ENCODE results near the gene OR6J1.
"Not testable (repeated sequence)": the region's sequence is repeated elsewhere in the genome, so short reads cannot be mapped to it uniquely, and the experiment has no call there.

Gene OR6J1

GRCh38 chr14:22606380-22606779 is 37.8 kb downstream of the OR6J1 start:
- DNase-seq (ENCODE audit: low spot score): no peak

- no peak for DNase-seq (ENCODE audit: low spot score)
These were observed 41.3 kb downstream of the OR6J1 start for GRCh38 chr14:22602862-22603261.

GRCh38 chr14:22601996-22602395 is 42.2 kb downstream of the OR6J1 start:
- DNase-seq (ENCODE audit: low spot score): no peak

GRCh38 chr14:22601456-22601855 is 42.7 kb downstream of the OR6J1 start:
- DNase-seq (ENCODE audit: low spot score): no peak

DNA sequence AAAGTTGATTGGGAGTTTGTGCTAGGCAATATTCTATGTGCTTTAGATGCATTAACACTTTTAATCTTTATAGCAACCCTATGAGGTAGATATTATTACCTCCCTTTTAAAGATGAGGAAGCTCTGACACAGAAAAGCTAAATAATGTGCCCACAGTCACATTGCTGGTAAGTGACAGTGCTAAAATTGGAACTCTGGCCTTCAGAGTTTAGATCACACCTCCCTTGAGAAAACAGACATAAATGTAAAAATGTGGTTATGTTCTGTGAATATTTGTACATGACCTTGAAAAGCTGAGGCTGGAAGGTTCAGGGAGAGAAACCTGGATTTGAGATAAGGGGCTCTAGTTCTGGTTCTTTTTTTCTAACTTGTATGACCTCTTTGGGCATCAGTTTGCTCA is 44.1 kb downstream of the OR6J1 start:
- no peak for DNase-seq (ENCODE audit: low spot score)

- DNase-seq (ENCODE audit: low spot score): no peak
These were observed 44.8 kb downstream of the OR6J1 start for GRCh38 chr14:22599349-22599748.

GRCh38 chr14:22598896-22599244 is 45.3 kb downstream of the OR6J1 start:
- no peak for DNase-seq (ENCODE audit: low spot score)

DNA sequence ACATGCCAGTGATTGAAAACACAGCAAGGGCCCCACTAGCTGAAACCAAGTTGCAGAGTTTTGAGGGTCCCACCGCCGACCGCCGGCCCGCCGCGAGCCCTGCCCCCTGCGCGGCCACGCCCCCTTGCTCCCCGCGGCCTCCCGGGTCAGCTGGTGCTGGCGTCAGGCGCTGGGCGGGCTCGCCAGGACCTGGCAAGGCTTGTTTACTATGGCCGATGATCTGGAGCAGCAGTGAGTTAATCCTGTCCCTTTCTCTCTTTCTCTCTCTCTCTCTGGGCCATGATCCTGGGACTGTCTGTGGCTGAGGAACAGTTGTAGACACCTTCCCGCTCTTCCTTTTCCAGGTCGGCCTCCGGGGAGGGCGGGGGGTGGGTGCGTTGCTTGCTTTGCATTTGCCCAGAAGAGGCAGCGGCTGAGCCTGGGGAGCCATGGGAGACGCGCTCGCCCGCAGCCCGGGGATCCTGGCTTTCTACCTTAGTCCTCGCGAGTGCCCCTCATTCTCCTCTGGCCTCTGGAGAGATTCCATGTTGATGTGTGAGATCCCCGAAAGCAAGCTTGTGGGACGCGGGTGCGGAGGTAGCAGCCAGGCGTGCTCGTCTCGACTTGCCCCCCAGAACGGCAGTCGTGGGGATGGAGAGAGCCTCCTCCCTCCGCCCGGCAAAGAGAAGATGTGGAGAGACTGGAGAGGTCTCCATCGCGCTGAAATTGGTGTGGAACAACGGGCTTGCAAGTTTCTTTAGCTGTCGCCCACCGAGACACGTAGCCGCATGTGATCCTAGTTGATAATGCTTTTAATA is 45.9 kb downstream of the OR6J1 start, which contains the start of gene ABHD4:
TSS of gene ABHD4 (plus strand) at position 202 of the 797 bp plus-strand sequence. CDS start at position 209, 7 bp downstream.
- peak; percentile 47 for DNase-seq (ENCODE audit: low spot score)

- DNase-seq (ENCODE audit: low spot score): no peak
These were observed 46.4 kb downstream of the OR6J1 start for GRCh38 chr14:22597771-22598098.

DNA sequence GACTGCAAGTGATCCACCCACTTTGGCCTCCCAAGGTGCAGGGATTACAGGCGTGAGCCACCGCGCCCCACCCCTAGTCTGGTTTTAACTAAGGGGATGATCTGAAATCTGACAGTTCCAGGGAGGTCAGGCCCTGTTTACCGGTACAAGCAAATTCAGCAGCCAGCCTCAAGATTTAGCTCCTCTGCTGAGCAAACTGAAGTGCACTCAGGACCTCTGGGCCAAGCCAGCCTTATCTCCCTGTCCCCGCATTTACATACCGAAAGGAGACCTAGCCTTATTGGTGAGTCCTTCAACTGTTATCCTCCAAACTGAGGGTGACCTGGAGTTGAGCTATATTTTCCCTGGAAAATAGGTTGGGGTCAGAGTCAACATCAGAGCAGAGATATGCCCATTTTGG is 46.9 kb downstream of the OR6J1 start:
- DNase-seq (ENCODE audit: low spot score): no peak

GRCh38 chr14:22596354-22596879 is 47.7 kb downstream of the OR6J1 start:
- DNase-seq (ENCODE audit: low spot score): no peak

- no peak for DNase-seq (ENCODE audit: low spot score)
These were observed 49.9 kb downstream of the OR6J1 start for GRCh38 chr14:22594156-22594716.

DNA sequence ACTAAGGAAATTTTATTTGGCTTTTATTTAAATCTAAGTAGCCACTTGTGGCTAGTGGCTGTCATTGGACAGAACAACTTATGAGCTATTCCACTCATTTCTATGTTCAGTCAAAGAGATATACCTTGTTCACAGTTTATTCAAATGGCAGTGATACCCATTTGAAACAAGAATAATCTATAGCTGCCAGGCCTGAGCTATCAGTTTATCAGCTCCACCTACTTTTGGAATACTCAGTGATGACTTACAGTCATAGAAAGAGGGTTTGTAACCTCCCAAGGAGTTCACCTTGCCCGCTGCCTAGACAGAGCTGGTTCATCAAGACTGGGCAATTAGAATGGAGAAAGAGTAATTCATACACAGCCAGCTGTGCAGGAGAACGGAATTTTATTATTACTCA is 50.6 kb downstream of the OR6J1 start:
- no peak for DNase-seq (ENCODE audit: low spot score)

- no peak for DNase-seq (ENCODE audit: low spot score)
These were observed 51.0 kb downstream of the OR6J1 start for GRCh38 chr14:22593189-22593588.

DNA sequence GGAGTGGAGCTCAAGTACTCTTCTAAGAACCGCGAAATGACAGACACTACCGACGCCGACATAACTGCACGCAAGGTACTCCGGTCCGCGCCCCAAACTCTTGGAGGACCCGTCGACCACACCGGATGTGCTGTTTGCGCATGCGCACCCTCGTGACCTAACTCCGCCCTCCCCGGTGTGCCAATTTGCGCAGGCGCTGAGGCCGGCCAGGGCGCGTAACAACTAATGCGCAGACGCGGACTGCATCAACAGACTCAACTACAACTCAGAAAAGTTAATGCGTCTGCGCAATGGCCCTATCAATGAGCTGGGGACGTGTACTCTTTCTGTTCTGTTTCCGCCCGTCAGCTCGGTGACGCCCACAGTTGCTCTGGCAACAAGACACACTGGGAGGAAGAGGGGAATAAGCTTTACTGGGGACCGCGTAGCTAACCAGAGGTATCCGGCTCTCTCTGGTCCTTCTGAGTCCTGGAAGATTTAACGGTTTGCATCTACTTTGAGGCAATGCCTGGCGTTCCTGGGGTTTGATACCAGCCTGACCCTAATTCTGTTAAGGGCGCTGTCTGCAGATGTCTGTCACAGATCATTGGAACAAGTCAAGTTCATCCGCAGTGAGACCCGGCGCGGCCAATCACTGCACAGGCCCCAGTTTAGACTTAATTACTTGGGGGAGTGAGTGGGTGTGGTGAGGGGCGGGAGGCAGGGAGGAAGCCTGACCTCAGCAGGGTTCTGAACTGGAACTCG is 54.9 kb downstream of the OR6J1 start, which contains the start of gene DAD1:
TSS of gene DAD1 (minus strand) at position 129 of the 744 bp plus-strand sequence. CDS start at position 62, 67 bp downstream.
- DNase-seq (ENCODE audit: low spot score): peak; percentile 100

DNA sequence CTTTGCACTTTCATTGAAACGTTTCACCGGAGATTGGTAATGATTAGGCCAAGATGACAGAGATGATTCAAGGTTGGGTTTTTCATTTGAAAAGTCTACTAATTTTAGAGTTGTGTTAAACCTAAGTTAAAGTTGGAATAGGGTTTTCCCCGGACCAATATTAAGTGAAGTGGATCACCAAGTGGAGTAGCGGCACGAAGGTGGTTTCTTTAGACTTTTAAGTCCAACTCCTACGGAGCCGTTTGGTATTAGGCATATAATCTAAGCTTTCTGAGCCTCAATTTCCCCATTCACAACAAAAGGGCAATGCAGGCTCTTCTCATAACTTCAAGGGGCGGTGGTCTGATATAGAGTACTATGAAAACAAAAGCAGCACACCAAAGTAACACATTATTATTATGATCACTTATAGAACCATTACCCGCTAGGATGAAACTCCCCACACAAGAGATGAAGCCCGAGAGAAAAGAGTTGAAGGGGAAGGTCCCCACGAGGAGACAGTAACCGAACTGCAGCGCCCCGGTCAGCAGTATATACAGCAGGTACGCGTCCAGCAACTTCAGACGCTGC is 55.5 kb downstream of the OR6J1 start:
- DNase-seq (ENCODE audit: low spot score): no peak

DNA sequence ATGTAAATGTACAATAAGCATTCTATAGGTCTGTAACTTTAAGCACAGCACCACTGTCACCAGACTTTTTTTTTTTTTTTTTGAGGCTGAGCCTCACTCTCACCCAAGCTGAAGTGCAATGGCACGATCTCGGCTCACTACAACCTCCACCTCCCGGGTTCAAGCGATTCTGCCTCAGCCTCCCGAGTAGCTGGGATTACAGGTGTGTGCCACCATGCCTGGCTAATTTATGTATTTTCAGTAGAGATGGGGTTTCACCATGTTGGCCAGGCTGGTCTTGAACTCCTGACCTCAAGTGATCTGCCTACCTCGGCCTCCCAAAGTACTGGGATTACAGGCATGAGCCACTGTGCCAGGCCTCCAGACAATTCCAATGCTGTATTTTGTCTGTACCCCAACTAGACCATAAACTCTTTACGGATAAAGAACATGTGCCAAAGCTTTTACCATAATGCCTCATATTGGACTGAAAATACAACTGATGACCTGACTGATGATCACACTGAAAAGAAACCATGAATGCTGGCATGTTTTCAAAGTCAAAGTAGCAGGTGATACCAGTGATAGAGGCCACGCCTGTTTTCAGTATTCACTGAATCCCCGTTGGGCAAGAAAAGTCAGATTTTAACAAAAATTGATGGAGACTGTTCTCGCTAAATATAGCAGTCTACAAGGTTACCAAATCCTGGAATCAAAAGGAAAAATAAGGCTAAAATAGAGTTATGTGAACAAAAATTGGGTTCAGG is 56.3 kb downstream of the OR6J1 start:
- not testable (repeated sequence) for DNase-seq (ENCODE audit: low spot score)

DNA sequence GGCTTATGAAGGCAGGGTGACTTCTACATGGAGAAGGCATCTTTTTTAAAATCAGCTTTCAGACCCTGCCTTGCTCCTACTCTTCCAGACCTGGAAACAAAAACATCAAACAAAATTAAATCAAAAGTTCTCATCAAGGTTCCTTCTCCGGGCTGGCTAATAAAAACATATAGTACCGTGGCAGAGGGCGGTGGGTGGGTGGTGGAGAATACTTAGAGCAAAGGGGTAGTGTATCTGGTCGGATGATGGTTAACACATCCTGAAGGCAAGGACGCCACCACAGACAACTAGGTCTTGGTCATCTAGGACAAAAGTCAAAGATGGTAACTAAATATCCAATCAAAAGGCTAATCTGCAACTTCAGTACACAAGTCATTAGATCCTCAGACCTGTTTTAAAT is 56.9 kb downstream of the OR6J1 start:
- DNase-seq (ENCODE audit: low spot score): no peak

GRCh38 chr14:22583994-22584393 is 60.2 kb downstream of the OR6J1 start:
- no peak for DNase-seq (ENCODE audit: low spot score)

Measured in kidney capillary endothelial cell (primary cell).